Smooth muscle cell (in vitro differentiated cells): ENCODE data around the gene PCDHGA7. TPM values are rescaled to one million over a fixed set of nuclear protein-coding genes. Genes with fewer than 3 reads are reported as not detected.

Experiments used
- DNase-seq: peaks from one replicate; lab custom pipeline; 2025; ENCODE audit not compliant: unreplicated experiment; lab: John Stamatoyannopoulos, UW
- H2AFZ ChIP-seq: fragments of 200-600 bp; sonication (generic); 2 replicates; pipeline ENCODE4 v1.6.0; 2016; ENCODE audit warnings: antibody characterized with exemption, low read depth, mild to moderate bottlenecking
- H3F3A ChIP-seq: fragments of 200-600 bp; sonication (generic); 2 replicates; pipeline ENCODE4 v1.6.0; 2017; ENCODE audit warnings: antibody characterized with exemption, low read depth
- H3K27ac ChIP-seq: fragments of 200-600 bp; sonication (generic); 2 replicates; pipeline ENCODE4 v1.5.1; 2016; ENCODE audit warnings: low read depth, mild to moderate bottlenecking
- H3K27me3 ChIP-seq: fragments of 200-600 bp; sonication (generic); 2 replicates; pipeline ENCODE4 v1.6.1; 2016; ENCODE audit warnings: low read depth, mild to moderate bottlenecking
- H3K36me3 ChIP-seq: fragments of 200-600 bp; sonication (generic); 2 replicates; pipeline ENCODE4 v1.5.1; 2016; ENCODE audit warnings: low read depth
- H3K4me1 ChIP-seq: fragments of 200-600 bp; sonication (generic); 2 replicates; pipeline ENCODE4 v1.5.1; 2016; ENCODE audit warnings: low read depth
- H3K4me2 ChIP-seq: fragments of 200-600 bp; sonication (generic); 2 replicates; pipeline ENCODE4 v1.6.0; 2016; ENCODE audit warnings: mild to moderate bottlenecking
- H3K4me3 ChIP-seq: fragments of 200-600 bp; sonication (generic); 2 replicates; pipeline ENCODE4 v1.5.1; 2016; ENCODE audit warnings: mild to moderate bottlenecking
- H3K79me2 ChIP-seq: fragments of 200-600 bp; sonication (generic); 2 replicates; pipeline ENCODE4 v1.6.0; 2016; ENCODE audit warnings: low read depth, mild to moderate bottlenecking
- H3K9ac ChIP-seq: fragments of 200-600 bp; sonication (generic); 2 replicates; pipeline ENCODE4 v1.6.0; 2016; ENCODE audit warnings: low read depth
- H3K9me3 ChIP-seq: fragments of 200-600 bp; sonication (generic); replicated peaks from 2 replicates; pipeline ENCODE4 v1.5.1; 2016; ENCODE audit warnings: low read depth
- H4K20me1 ChIP-seq: fragments of 200-600 bp; sonication (generic); 2 replicates; pipeline ENCODE4 v1.6.0; 2016; ENCODE audit warnings: low read depth
- CTCF ChIP-seq: fragments of 200-600 bp; sonication (generic); IDR thresholded peaks from 2 replicates; pipeline ENCODE4 v1.5.1; 2017; ENCODE audit warnings: borderline replicate concordance, mild to moderate bottlenecking, antibody characterized with exemption; ENCODE audit not compliant: insufficient read depth, poor library complexity, severe bottlenecking
- WGBS: methylation state at CpG from one replicate; pipeline ENCODE4 v1.1.7; 2016; ENCODE audit warnings: low lambda C conversion rate; 5-methylcytosine and 5-hydroxymethylcytosine counted together
- polyA plus RNA-seq: library from polyadenylated mRNA; unstranded; fragments of >200 nt; fragmentation: Nextera tagmentation; extraction: Ambion mirVana; gene quantifications from 2 replicates; pipeline ENCODE4 v1.2.1, GENCODE V29; 2016
- total RNA-seq: library from RNA; depleted of rRNA; stranded (reverse); fragments of >200 nt; gene quantifications from 2 replicates; pipeline ENCODE4 v1.2.3, GENCODE V29; 2014

The PCDHGA7 gene
- total and polyA plus RNA-seq, 2 experiments from 2014 or later, result 0.09 TPM; not detected in 1

GRCh38 chr5:141421489-141421855 is 38.9 kb downstream of the PCDHGA7 start:
- 63% methylated on average over 13 of the region's 13 CpGs for WGBS
- peaks cover 56% of the 10 kb centered on the region for H3K9me3 ChIP-seq
- no peak for DNase-seq

GRCh38 chr5:141422742-141423291 is 40.3 kb downstream of the PCDHGA7 start:
- Histone ChIP-seq H3K36me3 (peaks cover 64% of the 10 kb centered on the region), H3K9me3 (peaks cover 63% of the 10 kb centered on the region), H3K4me1 (no peaks in the 10 kb centered on the region), H4K20me1 (no peaks in the 10 kb centered on the region), H3K4me3 (no peak overlapping the region), H3K79me2 (peaks cover 67% of the 10 kb centered on the region), H3K27ac (no peak overlapping the region), H3K4me2 (no peak overlapping the region), H3F3A (peaks cover 5% of the 10 kb centered on the region), H2AFZ (no peak overlapping the region), H3K27me3 (no peaks in the 10 kb centered on the region), H3K9ac (no peak overlapping the region)
- DNase-seq, result no peak
- WGBS, result 97% methylated on average over 31 of the region's 42 CpGs
- TF ChIP-seq CTCF, result no peak

More at GRCh38 chr5:141421489-141421855, 38.9 kb downstream of the PCDHGA7 start:
- Histone ChIP-seq H2AFZ (peak overlapping the region; percentile 44), H3K36me3 (peaks cover 55% of the 10 kb centered on the region), H3K27ac (no peak overlapping the region), H3K9ac (no peak overlapping the region), H3K4me1 (peaks cover 5% of the 10 kb centered on the region), H3K4me3 (peak overlapping the region; percentile 50), H3K79me2 (peaks cover 75% of the 10 kb centered on the region), H3K4me2 (peak overlapping the region; percentile 67), H3K27me3 (no peaks in the 10 kb centered on the region), H4K20me1 (no peaks in the 10 kb centered on the region), H3F3A (peaks cover 5% of the 10 kb centered on the region)
- TF ChIP-seq CTCF, result no peak

GRCh38 chr5:141427783-141428426 is 45.4 kb downstream of the PCDHGA7 start:
- H3K9me3 ChIP-seq, result peaks cover 61% of the 10 kb centered on the region
- no peak overlapping the region for H3K4me3 ChIP-seq
- H3F3A ChIP-seq, result no peaks in the 10 kb centered on the region
- no peak overlapping the region for H3K9ac ChIP-seq
- no peak for DNase-seq
- H3K27ac ChIP-seq, result no peak overlapping the region
- WGBS, result 98% methylated on average over 53 of the region's 53 CpGs
- no peaks in the 10 kb centered on the region for H4K20me1 ChIP-seq
- H3K27me3 ChIP-seq, result no peaks in the 10 kb centered on the region
- H2AFZ ChIP-seq, result no peak overlapping the region
- no peak for TF ChIP-seq CTCF
- H3K36me3 ChIP-seq, result peaks cover 60% of the 10 kb centered on the region
- no peak overlapping the region for H3K4me2 ChIP-seq
- no peaks in the 10 kb centered on the region for H3K4me1 ChIP-seq
- H3K79me2 ChIP-seq, result peaks cover 37% of the 10 kb centered on the region
